Vagina (tissue), 2 donors: ENCODE measurements around the gene C6orf132. TPM values are rescaled to one million over a fixed set of nuclear protein-coding genes. Genes with fewer than 3 reads are reported as not detected.

ENCODE experiments used
- DNase-seq, 2 donors: peaks; one replicate each; pipeline ENCODE4 v3.0.0-alpha.2; 2017; ENCODE audit errors: extremely low spot score in 2 of 2
- H3K27ac ChIP-seq: fragments of 200-600 bp; sonication (generic); one replicate; pipeline ENCODE4 v1.5.1; 2019
- H3K27me3 ChIP-seq: fragments of 200-600 bp; sonication (generic); one replicate; pipeline ENCODE4 v1.5.1; 2019
- H3K36me3 ChIP-seq, 2 donors: fragments of 200-600 bp; sonication (generic); one replicate each; pipeline ENCODE4 v1.5.1; 2017 to 2019
- H3K4me1 ChIP-seq: fragments of 200-600 bp; sonication (generic); one replicate; pipeline ENCODE4 v1.5.1; 2019
- H3K4me3 ChIP-seq, 2 donors: fragments of 200-600 bp; sonication (generic); 1 replicate in 1 of 2; 2 replicates in 1 of 2; pipeline ENCODE4 v1.5.1; 2016 to 2019
- H3K9me3 ChIP-seq: fragments of 200-600 bp; sonication (generic); one replicate; pipeline ENCODE4 v1.5.1; 2019
- CTCF ChIP-seq, 3 experiments: fragments of 450-650 bp in 2 of 3; fragments of 200-600 bp in 1 of 3; sonication (generic) in 1 of 3; IDR thresholded peaks; one replicate each; pipeline ENCODE4 v1.5.1; 2017 to 2019; ENCODE audit warnings: antibody characterized with exemption in 3 of 3, mild to moderate bottlenecking in 2 of 3, moderate library complexity in 2 of 3
- POLR2A ChIP-seq, 2 donors: fragments of 450-650 bp; IDR thresholded peaks; one replicate each; pipeline ENCODE4 v1.6.1; 2017; ENCODE audit warnings: antibody characterized with exemption in 2 of 2, mild to moderate bottlenecking in 2 of 2, moderate library complexity in 2 of 2
- POLR2AphosphoS5 ChIP-seq, 2 donors: sonication (generic); formaldehyde crosslinking; IDR thresholded peaks; one replicate each; pipeline ENCODE4 v1.9.0; 2017; ENCODE audit warnings: antibody characterized with exemption in 2 of 2, mild to moderate bottlenecking in 2 of 2, low read depth in 1 of 2; ENCODE audit not compliant: insufficient read depth in 1 of 2
- intact Hi-C: fragments of 100-400 bp; cut with DNase I; formaldehyde crosslinking; loops from one replicate; pipeline ENCODE4 v1.15.1; 2023
- total RNA-seq: library from RNA; depleted of rRNA; stranded (reverse); fragments of >200 nt; gene quantifications from one replicate; pipeline ENCODE4 v1.2.3, GENCODE V29; 2016

Gene C6orf132
- total RNA-seq, 1 donor from 2014 or later, result 78.6 TPM

- DNase-seq, result no peak
- intact Hi-C loops, result no loop called here
- no peaks in the 10 kb centered on the region for H3K36me3 ChIP-seq
These were observed 38.2 kb downstream of the C6orf132 start for GRCh38 chr6:42104095-42104803.

GRCh38 chr6:42103753-42104094, 38.7 kb downstream of the C6orf132 start:
- Histone ChIP-seq H3K36me3 (no peaks in the 10 kb centered on the region), H3K9me3 (no peaks in the 10 kb centered on the region), H3K27me3 (no peaks in the 10 kb centered on the region), H3K4me1 (peaks cover 63% of the 10 kb centered on the region), H3K4me3 (peak overlapping the region; percentile 25 to 42), H3K27ac (peak overlapping the region; percentile 66)
- intact Hi-C loops, result no loop called here
- DNase-seq, result no peak
- TF ChIP-seq POLR2A (IDR thresholded peaks at IDR 0.05), result no peak
- TF ChIP-seq POLR2AphosphoS5 (IDR thresholded peaks at IDR 0.05; ENCODE audit: insufficient read depth in 1 of 2, low read depth in 1 of 2), result no peak
- no peak for TF ChIP-seq CTCF (IDR thresholded peaks at IDR 0.05)

More at GRCh38 chr6:42104095-42104803, 38.2 kb downstream of the C6orf132 start:
- peak overlapping the region; percentile 66 for H3K27ac ChIP-seq
- peak overlapping the region; percentile 25 to 42 for H3K4me3 ChIP-seq
- TF ChIP-seq POLR2AphosphoS5 (IDR thresholded peaks at IDR 0.05; ENCODE audit: insufficient read depth in 1 of 2, low read depth in 1 of 2), result peak in 1 of 2 donors; percentile 53
- peak in 2 of 3 experiments; percentile 57 to 59 for TF ChIP-seq CTCF (IDR thresholded peaks at IDR 0.05)
- no peak for TF ChIP-seq POLR2A (IDR thresholded peaks at IDR 0.05)
- H3K4me1 ChIP-seq, result peaks cover 58% of the 10 kb centered on the region
- no peaks in the 10 kb centered on the region for H3K9me3 ChIP-seq
- H3K27me3 ChIP-seq, result no peaks in the 10 kb centered on the region

- no peak for DNase-seq
- H3K27ac ChIP-seq, result peak overlapping the region; percentile 66
- H3K27me3 ChIP-seq, result no peaks in the 10 kb centered on the region
- H3K9me3 ChIP-seq, result no peaks in the 10 kb centered on the region
- no peak for TF ChIP-seq POLR2AphosphoS5 (IDR thresholded peaks at IDR 0.05; ENCODE audit: insufficient read depth in 1 of 2, low read depth in 1 of 2)
- no peak for TF ChIP-seq POLR2A (IDR thresholded peaks at IDR 0.05)
- no peak for TF ChIP-seq CTCF (IDR thresholded peaks at IDR 0.05)
- no peak overlapping the region for H3K4me3 ChIP-seq
- no peaks in the 10 kb centered on the region for H3K36me3 ChIP-seq
- intact Hi-C loops, result no loop called here
- H3K4me1 ChIP-seq, result peaks cover 68% of the 10 kb centered on the region
These were observed 39.2 kb downstream of the C6orf132 start for GRCh38 chr6:42103216-42103615.

- intact Hi-C loops, result no loop called here
- Histone ChIP-seq H3K9me3 (no peaks in the 10 kb centered on the region), H3K27ac (peak overlapping the region; percentile 87), H3K27me3 (no peaks in the 10 kb centered on the region), H3K4me1 (peaks cover 64% of the 10 kb centered on the region), H3K36me3 (no peaks in the 10 kb centered on the region), H3K4me3 (no peak overlapping the region)
- DNase-seq, result no peak
- TF ChIP-seq CTCF (IDR thresholded peaks at IDR 0.05) (no peak), POLR2AphosphoS5 (IDR thresholded peaks at IDR 0.05; ENCODE audit: insufficient read depth in 1 of 2, low read depth in 1 of 2) (peak in 1 of 2 donors; percentile 29)
These were observed 41.2 kb downstream of the C6orf132 start for GRCh38 chr6:42101186-42101657.
